ENCODE data around the gene CGB1.

CGB1 gene

DNA sequence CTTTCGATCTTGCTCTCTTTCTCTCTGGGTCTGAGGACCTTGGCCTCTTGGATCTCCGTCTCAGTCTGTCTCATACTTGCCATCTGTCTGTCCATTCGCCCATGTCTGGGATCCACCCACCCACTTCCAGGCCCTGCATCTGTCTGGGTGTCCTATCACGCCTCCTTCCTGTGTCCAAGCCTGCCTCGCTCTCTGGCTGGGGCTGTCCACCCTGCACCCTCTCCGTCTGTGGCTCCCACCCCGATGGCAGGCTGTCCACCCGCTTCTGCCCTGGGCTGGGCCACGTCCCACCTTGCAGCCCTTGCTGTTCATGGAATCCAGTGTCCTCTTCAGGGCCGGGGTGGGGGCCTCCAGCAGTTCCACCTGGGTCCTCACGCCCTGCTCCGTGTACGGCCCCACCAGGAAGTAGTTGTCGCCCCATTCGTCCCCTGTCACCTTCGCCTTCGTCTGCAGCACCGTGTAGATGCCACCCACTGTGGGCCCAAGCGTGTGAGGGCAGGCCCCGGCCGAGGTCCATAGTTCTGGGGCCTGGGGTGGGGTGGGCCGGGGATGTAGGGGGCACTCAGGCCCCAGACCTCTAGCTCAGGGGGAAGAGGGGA is 45.6 kb downstream of the CGB1 start:
- no peak overlapping the region for H3K27ac ChIP-seq
- no peaks in the 10 kb centered on the region for H3K9me3 ChIP-seq (ENCODE audit: low read depth, low read length)
- H3K9ac ChIP-seq (ENCODE audit: insufficient read length), result no peak overlapping the region
- no peak for TF ChIP-seq POLR2AphosphoS5 (IDR thresholded peaks at IDR 0.05; ENCODE audit: borderline replicate concordance, low read depth, low read length)
- TF ChIP-seq EZH2 (IDR thresholded peaks at IDR 0.05), result no peak
- no peak for TF ChIP-seq FOXP2 (optimal IDR thresholded peaks at IDR 0.05; ENCODE audit: control extremely low read depth, extremely low read length, insufficient read depth)
- peaks cover 10% of the 10 kb centered on the region; the same call in 1 of the 2 replicates for H3K36me3 ChIP-seq (ENCODE audit: insufficient read depth, low read length)
- H3K4me3 ChIP-seq, result no peak overlapping the region
- DNase-seq (ENCODE audit: low read depth, low spot score), result no peak

- TF ChIP-seq EZH2 (IDR thresholded peaks at IDR 0.05), result no peak
- no peak for TF ChIP-seq POLR2AphosphoS5 (IDR thresholded peaks at IDR 0.05; ENCODE audit: borderline replicate concordance, low read depth, low read length)
- TF ChIP-seq FOXP2 (optimal IDR thresholded peaks at IDR 0.05; ENCODE audit: control extremely low read depth, extremely low read length, insufficient read depth), result no peak
- H3K36me3 ChIP-seq (ENCODE audit: insufficient read depth, low read length), result peaks cover 14% of the 10 kb centered on the region; the same call in 1 of the 2 replicates
- no peaks in the 10 kb centered on the region for H3K9me3 ChIP-seq (ENCODE audit: low read depth, low read length)
- H3K4me3 ChIP-seq, result no peak overlapping the region
- H3K9ac ChIP-seq (ENCODE audit: insufficient read length), result no peak overlapping the region
- no peak for DNase-seq (ENCODE audit: low read depth, low spot score)
- H3K27ac ChIP-seq, result no peak overlapping the region; the same call in 1 of the 2 replicates
Observed at GRCh38 chr19:48990400-48990799, 46.3 kb downstream of the CGB1 start.

GRCh38 chr19:48989701-48990291 is 46.9 kb downstream of the CGB1 start:
- no peak for TF ChIP-seq FOXP2 (optimal IDR thresholded peaks at IDR 0.05; ENCODE audit: control extremely low read depth, extremely low read length, insufficient read depth)
- TF ChIP-seq POLR2AphosphoS5 (IDR thresholded peaks at IDR 0.05; ENCODE audit: borderline replicate concordance, low read depth, low read length), result no peak
- no peak for TF ChIP-seq EZH2 (IDR thresholded peaks at IDR 0.05)
- Histone ChIP-seq H3K27ac (no peak overlapping the region), H3K9me3 (ENCODE audit: low read depth, low read length) (no peaks in the 10 kb centered on the region), H3K4me3 (no peak overlapping the region), H3K36me3 (ENCODE audit: insufficient read depth, low read length) (peaks cover 20% of the 10 kb centered on the region; the same call in 1 of the 2 replicates), H3K9ac (ENCODE audit: insufficient read length) (no peak overlapping the region)
- no peak for DNase-seq (ENCODE audit: low read depth, low spot score)

- TF ChIP-seq FOXP2 (optimal IDR thresholded peaks at IDR 0.05; ENCODE audit: control extremely low read depth, extremely low read length, insufficient read depth) (no peak), POLR2AphosphoS5 (IDR thresholded peaks at IDR 0.05; ENCODE audit: borderline replicate concordance, low read depth, low read length) (no peak), EZH2 (IDR thresholded peaks at IDR 0.05) (no peak)
- Histone ChIP-seq H3K27ac (no peak overlapping the region), H3K36me3 (ENCODE audit: insufficient read depth, low read length) (peaks cover 21% of the 10 kb centered on the region; the same call in 1 of the 2 replicates)
Observed at GRCh38 chr19:48988860-48989259, 47.8 kb downstream of the CGB1 start.

GRCh38 chr19:48988286-48988685 is 48.4 kb downstream of the CGB1 start:
- Histone ChIP-seq H3K36me3 (ENCODE audit: insufficient read depth, low read length) (peaks cover 24% of the 10 kb centered on the region; the same call in 1 of the 2 replicates), H3K9ac (ENCODE audit: insufficient read length) (no peak overlapping the region)

More at GRCh38 chr19:48988860-48989259, 47.8 kb downstream of the CGB1 start:
- no peak overlapping the region for H3K4me3 ChIP-seq
- H3K9ac ChIP-seq (ENCODE audit: insufficient read length), result no peak overlapping the region
- no peaks in the 10 kb centered on the region for H3K9me3 ChIP-seq (ENCODE audit: low read depth, low read length)
- DNase-seq (ENCODE audit: low read depth, low spot score), result no peak

DNA sequence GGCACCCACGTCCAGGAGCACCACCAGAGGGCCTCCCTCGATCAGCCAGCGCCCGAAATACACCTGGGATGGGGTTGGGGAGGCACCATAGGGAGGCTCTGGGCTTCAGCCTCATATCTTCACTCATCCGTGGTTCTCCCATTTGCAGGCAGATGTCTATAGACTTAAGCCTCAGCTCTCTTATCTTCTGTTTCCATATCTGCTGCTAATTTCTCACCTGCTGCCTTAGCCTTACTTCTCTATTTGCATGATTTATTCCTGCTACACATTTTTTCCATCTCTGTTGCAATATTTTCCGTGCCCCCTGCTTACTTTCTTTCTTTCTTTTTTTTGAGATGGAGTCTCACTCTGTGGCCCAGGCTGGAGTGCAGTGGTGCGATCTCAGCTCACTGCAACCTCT is 49.4 kb downstream of the CGB1 start:
- TF ChIP-seq FOXP2 (optimal IDR thresholded peaks at IDR 0.05; ENCODE audit: control extremely low read depth, extremely low read length, insufficient read depth) (no peak), EZH2 (IDR thresholded peaks at IDR 0.05) (no peak), POLR2AphosphoS5 (IDR thresholded peaks at IDR 0.05; ENCODE audit: borderline replicate concordance, low read depth, low read length) (no peak)
- DNase-seq (ENCODE audit: low read depth, low spot score), result no peak
- H3K4me3 ChIP-seq, result no peak overlapping the region
- H3K9ac ChIP-seq (ENCODE audit: insufficient read length), result no peak overlapping the region
- peaks cover 32% of the 10 kb centered on the region; the same call in 1 of the 2 replicates for H3K36me3 ChIP-seq (ENCODE audit: insufficient read depth, low read length)
- no peaks in the 10 kb centered on the region for H3K9me3 ChIP-seq (ENCODE audit: low read depth, low read length)
- H3K27ac ChIP-seq, result no peak overlapping the region

More at GRCh38 chr19:48988286-48988685, 48.4 kb downstream of the CGB1 start:
- DNase-seq (ENCODE audit: low read depth, low spot score), result no peak
- Histone ChIP-seq H3K27ac (no peak overlapping the region), H3K9me3 (ENCODE audit: low read depth, low read length) (no peaks in the 10 kb centered on the region), H3K4me3 (no peak overlapping the region)
- TF ChIP-seq EZH2 (IDR thresholded peaks at IDR 0.05) (no peak), POLR2AphosphoS5 (IDR thresholded peaks at IDR 0.05; ENCODE audit: borderline replicate concordance, low read depth, low read length) (no peak), FOXP2 (optimal IDR thresholded peaks at IDR 0.05; ENCODE audit: control extremely low read depth, extremely low read length, insufficient read depth) (no peak)

DNA sequence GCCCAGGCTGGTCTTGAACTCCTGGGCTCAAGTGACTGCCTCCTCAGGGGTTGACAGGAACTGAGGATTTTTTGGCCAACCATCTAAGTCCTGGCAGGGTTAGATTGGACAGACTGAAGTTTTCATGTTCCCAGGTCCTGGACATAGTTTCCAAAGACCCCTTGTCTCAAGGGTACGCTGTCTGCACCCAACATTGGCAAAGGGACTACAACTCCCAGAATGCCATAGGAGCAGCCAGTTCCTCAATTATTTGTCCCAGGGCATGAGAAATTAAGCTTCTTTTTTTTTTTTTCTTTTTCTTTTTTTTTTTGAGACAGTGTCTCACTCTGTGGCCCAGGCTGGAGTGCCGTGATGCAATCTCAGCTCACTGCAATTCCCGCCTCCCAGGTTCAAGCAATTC is 50.5 kb downstream of the CGB1 start:
- Histone ChIP-seq H3K4me3 (no peak overlapping the region), H3K27ac (no peak overlapping the region), H3K9ac (ENCODE audit: insufficient read length) (no peak overlapping the region), H3K36me3 (ENCODE audit: insufficient read depth, low read length) (peaks cover 36% of the 10 kb centered on the region; the same call in 1 of the 2 replicates), H3K9me3 (ENCODE audit: low read depth, low read length) (no peaks in the 10 kb centered on the region)
- no peak for DNase-seq (ENCODE audit: low read depth, low spot score)
- no peak for TF ChIP-seq FOXP2 (optimal IDR thresholded peaks at IDR 0.05; ENCODE audit: control extremely low read depth, extremely low read length, insufficient read depth)
- TF ChIP-seq EZH2 (IDR thresholded peaks at IDR 0.05), result no peak
- no peak for TF ChIP-seq POLR2AphosphoS5 (IDR thresholded peaks at IDR 0.05; ENCODE audit: borderline replicate concordance, low read depth, low read length)

GRCh38 chr19:48985711-48986110 is 51.0 kb downstream of the CGB1 start:
- no peaks in the 10 kb centered on the region for H3K9me3 ChIP-seq (ENCODE audit: low read depth, low read length)
- H3K27ac ChIP-seq, result no peak overlapping the region
- no peak overlapping the region for H3K9ac ChIP-seq (ENCODE audit: insufficient read length)
- H3K4me3 ChIP-seq, result no peak overlapping the region
- no peak for DNase-seq (ENCODE audit: low read depth, low spot score)
- peaks cover 36% of the 10 kb centered on the region; the same call in 1 of the 2 replicates for H3K36me3 ChIP-seq (ENCODE audit: insufficient read depth, low read length)
- TF ChIP-seq FOXP2 (optimal IDR thresholded peaks at IDR 0.05; ENCODE audit: control extremely low read depth, extremely low read length, insufficient read depth) (no peak), POLR2AphosphoS5 (IDR thresholded peaks at IDR 0.05; ENCODE audit: borderline replicate concordance, low read depth, low read length) (no peak), EZH2 (IDR thresholded peaks at IDR 0.05) (no peak)
